ENCODE results near the gene PARN.

DNA sequence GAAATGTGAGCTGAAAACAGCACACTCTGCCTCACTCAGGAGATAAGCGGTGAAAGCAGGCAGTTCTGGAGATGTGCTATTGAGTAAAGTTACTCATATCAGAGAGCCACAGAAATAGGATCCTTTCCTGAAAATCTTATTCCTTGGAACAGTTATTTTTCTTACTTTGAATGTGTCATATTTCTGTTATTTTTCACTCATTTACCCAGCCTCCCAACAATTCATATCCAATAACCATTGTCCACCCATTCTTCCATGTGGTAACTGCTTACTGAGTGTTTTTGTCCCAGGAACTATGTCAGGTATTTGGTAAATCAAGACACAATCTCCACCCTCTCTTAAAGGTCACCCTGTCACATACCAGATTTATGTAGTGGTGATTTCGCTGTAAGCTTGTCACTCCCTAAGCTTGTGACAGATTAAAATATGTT is 144.9 kb downstream of the PARN start:
- TF ChIP-seq, protein P1, sequence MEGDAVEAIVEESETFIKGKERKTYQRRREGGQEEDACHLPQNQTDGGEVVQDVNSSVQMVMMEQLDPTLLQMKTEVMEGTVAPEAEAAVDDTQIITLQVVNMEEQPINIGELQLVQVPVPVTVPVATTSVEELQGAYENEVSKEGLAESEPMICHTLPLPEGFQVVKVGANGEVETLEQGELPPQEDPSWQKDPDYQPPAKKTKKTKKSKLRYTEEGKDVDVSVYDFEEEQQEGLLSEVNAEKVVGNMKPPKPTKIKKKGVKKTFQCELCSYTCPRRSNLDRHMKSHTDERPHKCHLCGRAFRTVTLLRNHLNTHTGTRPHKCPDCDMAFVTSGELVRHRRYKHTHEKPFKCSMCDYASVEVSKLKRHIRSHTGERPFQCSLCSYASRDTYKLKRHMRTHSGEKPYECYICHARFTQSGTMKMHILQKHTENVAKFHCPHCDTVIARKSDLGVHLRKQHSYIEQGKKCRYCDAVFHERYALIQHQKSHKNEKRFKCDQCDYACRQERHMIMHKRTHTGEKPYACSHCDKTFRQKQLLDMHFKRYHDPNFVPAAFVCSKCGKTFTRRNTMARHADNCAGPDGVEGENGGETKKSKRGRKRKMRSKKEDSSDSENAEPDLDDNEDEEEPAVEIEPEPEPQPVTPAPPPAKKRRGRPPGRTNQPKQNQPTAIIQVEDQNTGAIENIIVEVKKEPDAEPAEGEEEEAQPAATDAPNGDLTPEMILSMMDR (IDR thresholded peaks at IDR 0.05; ENCODE audit: low read length) = no peak
- TF ChIP-seq EZH2 (optimal IDR thresholded peaks at IDR 0.05; ENCODE audit: low read depth, low read length) (no peak), EZH2phosphoT487 (IDR thresholded peaks at IDR 0.05; ENCODE audit: low read length) (no peak)

Data from MM.1S (cell line).